GM20000 (cell line): ENCODE data around the gene RUNDC1.
"Not testable (repeated sequence)": the region's sequence is repeated elsewhere in the genome, so short reads cannot be mapped to it uniquely, and the experiment has no call there.

Experiments used
- DNase-seq: peaks from one replicate; pipeline ENCODE4 v3.0.0; 2012; ENCODE audit warnings: low spot score
- TF ChIP-seq, protein P1 (sequence below): IDR thresholded peaks from 2 replicates; pipeline ENCODE4 v1.5.1; 2012; ENCODE audit warnings: mild to moderate bottlenecking, control low read depth; ENCODE audit errors: extremely low read depth, missing control alignments

RUNDC1 gene

DNA sequence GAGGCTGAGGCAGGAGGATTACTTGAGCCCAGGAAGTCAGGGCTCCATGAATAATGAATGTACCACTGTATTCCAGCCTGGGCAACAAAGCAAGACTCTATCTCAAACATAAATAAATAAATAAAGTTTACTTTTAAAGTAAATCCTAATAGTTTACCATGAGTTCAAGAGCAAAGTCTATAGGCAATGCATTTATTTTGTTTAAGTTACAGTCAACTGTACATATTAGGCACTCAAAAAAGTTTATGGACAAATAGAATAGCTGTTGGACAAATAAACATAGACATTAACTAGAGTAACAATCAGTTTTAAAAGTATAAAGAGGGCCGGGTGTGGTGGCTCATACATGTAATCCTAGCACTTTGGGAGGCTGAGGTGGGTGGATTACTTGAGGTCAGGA, 12.4 kb upstream of the RUNDC1 start:
- TF ChIP-seq, protein P1, sequence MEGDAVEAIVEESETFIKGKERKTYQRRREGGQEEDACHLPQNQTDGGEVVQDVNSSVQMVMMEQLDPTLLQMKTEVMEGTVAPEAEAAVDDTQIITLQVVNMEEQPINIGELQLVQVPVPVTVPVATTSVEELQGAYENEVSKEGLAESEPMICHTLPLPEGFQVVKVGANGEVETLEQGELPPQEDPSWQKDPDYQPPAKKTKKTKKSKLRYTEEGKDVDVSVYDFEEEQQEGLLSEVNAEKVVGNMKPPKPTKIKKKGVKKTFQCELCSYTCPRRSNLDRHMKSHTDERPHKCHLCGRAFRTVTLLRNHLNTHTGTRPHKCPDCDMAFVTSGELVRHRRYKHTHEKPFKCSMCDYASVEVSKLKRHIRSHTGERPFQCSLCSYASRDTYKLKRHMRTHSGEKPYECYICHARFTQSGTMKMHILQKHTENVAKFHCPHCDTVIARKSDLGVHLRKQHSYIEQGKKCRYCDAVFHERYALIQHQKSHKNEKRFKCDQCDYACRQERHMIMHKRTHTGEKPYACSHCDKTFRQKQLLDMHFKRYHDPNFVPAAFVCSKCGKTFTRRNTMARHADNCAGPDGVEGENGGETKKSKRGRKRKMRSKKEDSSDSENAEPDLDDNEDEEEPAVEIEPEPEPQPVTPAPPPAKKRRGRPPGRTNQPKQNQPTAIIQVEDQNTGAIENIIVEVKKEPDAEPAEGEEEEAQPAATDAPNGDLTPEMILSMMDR: no peak

DNA sequence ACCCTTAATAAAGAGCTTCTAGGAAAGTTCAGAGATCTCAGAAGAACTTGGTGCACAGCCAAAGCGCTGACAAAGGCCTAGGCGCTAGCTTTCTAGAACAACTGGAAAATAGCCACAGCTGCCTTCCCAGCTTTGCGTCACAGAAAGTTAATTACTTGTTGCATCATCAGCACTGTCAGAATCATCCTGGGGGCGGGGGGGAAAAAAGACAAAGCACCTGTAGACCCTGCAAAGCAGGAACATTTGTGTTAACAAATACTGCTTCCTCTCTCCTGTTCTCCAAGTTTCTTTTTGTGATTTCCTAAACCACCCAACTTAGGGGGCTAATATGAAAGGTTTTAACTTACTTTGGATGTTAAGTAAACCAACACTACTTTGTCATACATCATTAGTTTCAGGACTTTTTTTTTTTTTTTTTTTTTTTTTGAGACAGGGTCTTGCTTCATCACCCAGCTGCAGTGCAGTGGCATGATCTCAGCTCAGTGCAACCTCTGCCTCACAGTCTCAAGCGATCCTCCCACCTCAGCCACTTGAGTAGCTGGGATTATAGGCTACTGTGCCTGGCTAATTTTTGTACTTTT, 11.3 kb upstream of the RUNDC1 start:
- TF ChIP-seq, protein P1: no peak
- no peak for DNase-seq

More for the DNA sequence above, 12.4 kb upstream of the RUNDC1 start:
- no peak for DNase-seq

DNA sequence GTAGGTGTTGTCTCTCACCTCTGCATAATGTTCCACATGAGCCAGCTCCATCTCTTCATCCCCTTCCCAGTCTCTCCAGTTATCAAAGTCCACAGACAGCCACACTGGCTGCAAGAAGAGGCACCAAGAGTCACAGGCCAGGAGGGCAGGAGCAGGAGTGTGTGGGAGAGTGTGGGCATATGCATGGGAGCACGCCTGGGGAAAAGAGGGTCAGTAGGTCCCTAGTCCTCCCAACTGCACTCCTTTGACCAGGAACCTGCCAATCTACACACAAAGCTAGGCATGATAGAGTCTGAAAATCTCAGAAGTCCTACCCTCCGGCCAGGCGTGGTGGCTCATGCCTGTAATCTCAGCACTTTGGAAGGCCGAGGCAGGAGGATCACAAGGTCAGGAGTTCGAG, 8.8 kb upstream of the RUNDC1 start:
- TF ChIP-seq, protein P1: no peak

DNA sequence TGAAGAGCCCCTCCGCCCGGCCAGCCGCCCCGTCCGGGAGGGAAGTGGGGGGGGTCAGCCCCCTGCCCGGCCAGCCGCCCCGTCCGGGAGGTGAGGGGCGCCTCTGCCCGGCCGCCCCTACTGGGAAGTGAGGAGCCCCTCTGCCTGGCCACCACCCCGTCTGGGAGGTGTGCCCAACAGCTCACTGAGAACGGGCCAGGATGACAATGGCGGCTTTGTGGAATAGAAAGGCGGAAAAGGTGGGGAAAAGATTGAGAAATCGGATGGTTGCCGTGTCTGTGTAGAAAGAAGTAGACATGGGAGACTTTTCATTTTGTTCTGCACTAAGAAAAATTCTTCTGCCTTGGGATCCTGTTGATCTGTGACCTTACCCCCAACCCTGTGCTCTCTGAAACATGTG, 7.0 kb upstream of the RUNDC1 start:
- not testable (repeated sequence) for DNase-seq

More for the DNA sequence above, 8.8 kb upstream of the RUNDC1 start:
- DNase-seq: no peak

DNA sequence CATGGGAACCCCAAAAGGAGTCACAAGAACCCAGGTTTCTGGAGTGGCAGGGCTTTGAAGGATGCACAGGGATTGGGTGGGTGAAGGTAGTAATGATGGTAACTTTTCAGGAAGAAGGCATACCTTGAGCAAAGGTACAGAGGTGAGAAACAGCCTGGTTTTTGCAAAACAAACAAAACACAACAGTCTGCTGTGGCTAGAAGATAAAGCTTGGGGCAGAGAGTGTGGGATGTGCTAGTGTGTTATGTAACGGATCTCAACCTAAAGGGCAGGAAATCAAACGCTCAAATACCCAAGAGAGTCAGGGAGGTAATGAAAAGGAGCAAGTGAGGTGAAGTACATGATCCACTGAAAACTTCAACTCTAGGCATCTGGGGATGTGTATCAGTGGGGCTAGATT, 5.1 kb upstream of the RUNDC1 start:
- DNase-seq: no peak
- TF ChIP-seq, protein P1: no peak

DNA sequence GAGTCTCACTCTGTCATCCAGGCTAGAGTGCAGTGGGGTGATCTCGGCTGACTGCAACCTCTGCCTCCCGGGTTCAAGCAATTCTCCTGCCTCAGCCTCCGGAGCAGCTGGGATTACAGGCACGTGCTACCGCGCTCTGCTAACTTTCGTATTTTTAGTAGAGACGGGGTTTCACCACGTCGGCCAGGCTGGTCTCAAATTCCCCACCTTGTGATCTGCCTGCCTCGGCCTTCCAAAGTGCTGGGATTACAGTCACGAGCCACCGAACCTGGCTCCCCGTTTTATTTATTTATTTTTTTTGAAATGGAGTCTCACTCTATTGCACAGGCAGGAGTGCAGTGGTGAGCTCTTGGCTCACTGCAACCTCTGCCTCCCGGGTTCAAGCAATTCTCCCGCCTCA, 4.7 kb upstream of the RUNDC1 start:
- DNase-seq: not testable (repeated sequence)

DNA sequence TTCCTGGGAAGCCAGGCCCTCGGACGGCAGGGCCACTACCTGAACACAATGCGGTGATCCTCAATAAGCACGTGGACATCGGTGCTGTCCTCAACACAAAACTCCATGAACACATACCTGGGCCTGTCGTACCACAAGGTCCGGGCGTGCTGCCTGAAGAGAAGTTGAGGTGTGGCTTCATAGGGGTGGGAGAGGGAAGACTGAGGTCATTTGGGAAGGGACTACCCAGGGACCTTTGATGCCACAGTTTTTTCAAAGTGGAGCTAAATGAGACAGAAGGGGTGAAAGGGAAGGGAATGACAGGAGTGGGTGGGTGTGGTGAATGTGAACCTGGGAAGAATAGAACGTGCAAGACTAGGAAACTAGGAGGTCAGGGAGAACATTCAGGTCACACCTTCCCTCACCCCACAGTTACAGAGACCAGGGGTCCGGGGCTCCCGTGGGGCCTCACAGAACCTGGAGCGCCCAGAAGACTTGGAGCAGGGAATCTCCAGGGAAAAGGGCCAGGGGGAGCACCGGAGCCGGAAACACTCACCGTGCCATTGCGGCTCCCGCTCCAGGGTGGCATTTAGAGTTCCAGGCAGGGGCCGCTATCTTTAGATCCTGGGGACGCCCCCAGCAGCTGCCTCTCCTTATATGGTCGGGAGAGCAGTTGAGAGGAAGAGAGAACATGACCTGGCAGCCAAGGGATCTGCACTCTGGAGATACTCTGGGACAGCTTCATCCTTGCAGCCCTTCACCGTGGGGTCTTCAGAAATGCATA, 673 bp upstream of the RUNDC1 start, which contains the start of gene PTGES3L:
PTGES3L (minus strand) TSS at position 570 of the 763 bp plus-strand sequence; CDS start at position 543, 27 bp downstream.
- TF ChIP-seq, protein P1: no peak
- peak; percentile 84 for DNase-seq

DNA sequence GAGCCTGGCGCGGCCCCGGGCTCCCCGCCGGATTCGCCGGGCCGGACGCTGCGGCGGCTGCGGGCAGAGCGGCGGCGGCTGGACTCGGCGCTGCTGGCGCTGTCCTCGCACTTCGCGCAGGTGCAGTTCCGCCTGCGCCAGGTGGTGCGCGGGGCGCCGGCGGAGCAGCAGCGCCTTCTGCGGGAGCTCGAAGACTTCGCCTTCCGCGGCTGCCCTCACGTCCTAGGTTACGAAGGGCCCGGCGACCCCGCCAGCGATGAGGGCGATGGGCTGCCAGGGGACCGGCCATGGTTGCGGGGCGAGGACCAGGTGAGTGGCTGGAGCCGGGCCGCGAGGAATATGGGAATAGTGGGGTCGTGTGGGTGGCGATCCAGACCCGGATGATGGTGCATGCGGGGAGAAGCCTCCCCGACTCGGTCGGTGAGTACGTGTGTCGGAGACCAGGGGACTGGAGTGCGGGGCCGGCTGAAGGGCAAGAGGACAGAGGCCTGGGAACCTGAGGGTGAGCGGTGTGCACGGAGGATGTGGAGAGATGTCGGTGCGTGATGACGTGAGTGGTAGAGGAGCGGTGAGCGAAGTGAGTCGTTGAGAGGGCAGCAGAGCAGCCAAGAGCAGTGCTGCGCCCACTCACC, 517 bp downstream of the RUNDC1 start:
- DNase-seq: peak; percentile 81
- TF ChIP-seq, protein P1: no peak
